HCT116 (cell line): Measurements from ENCODE around the gene FGF6.

ENCODE experiments used
- CEBPB ChIP-seq: IDR thresholded peaks from 2 replicates; pipeline ENCODE4 v1.6.1; 2012; ENCODE audit warnings: low read depth
- EZH2 ChIP-seq: fragments of 200-600 bp; sonication (generic); IDR thresholded peaks from 2 replicates; pipeline ENCODE4 v1.6.1; 2017; ENCODE audit warnings: antibody characterized with exemption, mixed run types
- EZH2phosphoT487 ChIP-seq: fragments of 200-600 bp; IDR thresholded peaks from 2 replicates; pipeline ENCODE4 v1.6.1; 2018; ENCODE audit warnings: antibody characterized with exemption, borderline replicate concordance
- FOSL1 ChIP-seq: IDR thresholded peaks from 2 replicates; pipeline ENCODE4 v1.6.1; 2012; ENCODE audit warnings: low read depth
- POLR2A ChIP-seq: IDR thresholded peaks from 2 replicates; pipeline ENCODE4 v1.7.0; 2011; ENCODE audit warnings: borderline replicate concordance; ENCODE audit not compliant: insufficient read depth, insufficient read length; ENCODE audit errors: extremely low read depth
- RAD21 ChIP-seq: IDR thresholded peaks from 2 replicates; pipeline ENCODE4 v1.6.1; 2012; ENCODE audit warnings: low read depth, mild to moderate bottlenecking
- TCF7L2 ChIP-seq: IDR thresholded peaks from 2 replicates; pipeline ENCODE4 v1.7.0; 2011; ENCODE audit warnings: borderline replicate concordance, inconsistent platforms; ENCODE audit not compliant: insufficient read depth, insufficient read length; ENCODE audit errors: extremely low read depth
- TF ChIP-seq, protein P1 (sequence below), 3 experiments: fragments of 200-600 bp in 1 of 3; sonication (generic) in 1 of 3; IDR thresholded peaks in 2 of 3; conservative IDR thresholded peaks in 1 of 3; 2 replicates each; pipeline ENCODE4 v1.5.1; 2012 to 2017; ENCODE audit warnings: low read depth in 2 of 3, low read length in 2 of 3, antibody characterized with exemption in 1 of 3, borderline replicate concordance in 1 of 3, control low read depth in 1 of 3, mild to moderate bottlenecking in 1 of 3, mixed read lengths in 1 of 3, mixed run types in 1 of 3, moderate library complexity in 1 of 3; ENCODE audit not compliant: insufficient read depth in 1 of 3
- TF ChIP-seq, protein P2 (sequence below): IDR thresholded peaks from 2 replicates; pipeline ENCODE4 v1.6.1; 2012

DNA sequence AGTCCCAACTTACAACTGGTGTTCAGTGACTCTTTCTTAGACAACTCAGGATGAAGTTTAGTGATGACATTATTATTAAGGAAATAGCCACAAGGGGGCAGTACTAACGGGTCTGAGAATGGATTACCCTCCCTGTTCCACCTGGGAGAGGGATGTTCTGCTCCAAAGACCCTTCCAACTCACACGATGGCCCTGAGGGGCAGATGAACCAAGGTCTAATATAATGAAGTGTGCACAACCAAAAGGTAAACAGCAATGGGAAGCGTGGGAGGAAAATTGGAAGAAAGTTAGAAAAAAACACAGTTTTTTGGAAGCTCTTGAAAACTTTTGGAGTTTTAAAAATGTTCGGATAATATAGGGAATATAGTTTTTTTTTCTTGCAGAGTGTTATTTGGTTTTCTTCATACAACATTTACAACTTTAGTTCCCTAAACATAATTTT, 24.0 kb downstream of the FGF6 start:
- TF ChIP-seq CEBPB (no peak), RAD21 (peak; percentile 45), FOSL1 (no peak), TCF7L2 (no peak), POLR2A (no peak), EZH2 (no peak), EZH2phosphoT487 (no peak)
- TF ChIP-seq, protein P1, sequence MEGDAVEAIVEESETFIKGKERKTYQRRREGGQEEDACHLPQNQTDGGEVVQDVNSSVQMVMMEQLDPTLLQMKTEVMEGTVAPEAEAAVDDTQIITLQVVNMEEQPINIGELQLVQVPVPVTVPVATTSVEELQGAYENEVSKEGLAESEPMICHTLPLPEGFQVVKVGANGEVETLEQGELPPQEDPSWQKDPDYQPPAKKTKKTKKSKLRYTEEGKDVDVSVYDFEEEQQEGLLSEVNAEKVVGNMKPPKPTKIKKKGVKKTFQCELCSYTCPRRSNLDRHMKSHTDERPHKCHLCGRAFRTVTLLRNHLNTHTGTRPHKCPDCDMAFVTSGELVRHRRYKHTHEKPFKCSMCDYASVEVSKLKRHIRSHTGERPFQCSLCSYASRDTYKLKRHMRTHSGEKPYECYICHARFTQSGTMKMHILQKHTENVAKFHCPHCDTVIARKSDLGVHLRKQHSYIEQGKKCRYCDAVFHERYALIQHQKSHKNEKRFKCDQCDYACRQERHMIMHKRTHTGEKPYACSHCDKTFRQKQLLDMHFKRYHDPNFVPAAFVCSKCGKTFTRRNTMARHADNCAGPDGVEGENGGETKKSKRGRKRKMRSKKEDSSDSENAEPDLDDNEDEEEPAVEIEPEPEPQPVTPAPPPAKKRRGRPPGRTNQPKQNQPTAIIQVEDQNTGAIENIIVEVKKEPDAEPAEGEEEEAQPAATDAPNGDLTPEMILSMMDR (IDR thresholded peaks at IDR 0.05 in 2 of 3, conservative IDR thresholded peaks at IDR 0.05 in 1 of 3; ENCODE audit: borderline replicate concordance in 1 of 3, insufficient read depth in 1 of 3, low read depth in 2 of 3, low read length in 2 of 3), result peak; percentile 43 to 76 (median 48); a peak in 5 of 6 replicates
- TF ChIP-seq, protein P2, sequence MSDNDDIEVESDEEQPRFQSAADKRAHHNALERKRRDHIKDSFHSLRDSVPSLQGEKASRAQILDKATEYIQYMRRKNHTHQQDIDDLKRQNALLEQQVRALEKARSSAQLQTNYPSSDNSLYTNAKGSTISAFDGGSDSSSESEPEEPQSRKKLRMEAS, result no peak
